GM21529 (cell line): ENCODE measurements around the gene TNIP2.
A peak's percentile ranks its signal among the peaks of the same experiment; 100 is the strongest.

Experiments used
- ATAC-seq: cut with Tn5 transposase; IDR thresholded peaks from one replicate; pipeline ENCODE4 v1.9.1; 2021; ENCODE audit not compliant: unreplicated experiment

Gene TNIP2

GRCh38 chr4:2725380-2725779, 30.8 kb downstream of the TNIP2 start:
- no peak for ATAC-seq

- no peak for ATAC-seq
These were observed 32.4 kb downstream of the TNIP2 start for GRCh38 chr4:2723751-2724150.

- no peak for ATAC-seq
These were observed 34.1 kb downstream of the TNIP2 start for GRCh38 chr4:2722033-2722432.

GRCh38 chr4:2721586-2721985, 34.5 kb downstream of the TNIP2 start:
- ATAC-seq: no peak

- ATAC-seq: no peak
These were observed 39.9 kb downstream of the TNIP2 start for GRCh38 chr4:2716236-2716635.

- no peak for ATAC-seq
These were observed 40.7 kb downstream of the TNIP2 start for GRCh38 chr4:2715426-2715825.

- ATAC-seq: no peak
These were observed 41.2 kb downstream of the TNIP2 start for GRCh38 chr4:2714918-2715317.

GRCh38 chr4:2714061-2714770, 41.9 kb downstream of the TNIP2 start:
- ATAC-seq: no peak

GRCh38 chr4:2713337-2713736, 42.8 kb downstream of the TNIP2 start:
- ATAC-seq: no peak

GRCh38 chr4:2712261-2712842, 43.8 kb downstream of the TNIP2 start:
- no peak for ATAC-seq

- ATAC-seq: no peak
These were observed 53.4 kb downstream of the TNIP2 start for GRCh38 chr4:2702770-2703169.

- ATAC-seq: no peak
These were observed 53.8 kb downstream of the TNIP2 start for GRCh38 chr4:2702361-2702760.

- ATAC-seq: no peak
These were observed 56.1 kb downstream of the TNIP2 start for GRCh38 chr4:2700031-2700430.

GRCh38 chr4:2699534-2699933, 56.6 kb downstream of the TNIP2 start:
- no peak for ATAC-seq

GRCh38 chr4:2698951-2699505, 57.1 kb downstream of the TNIP2 start:
- ATAC-seq: no peak

GRCh38 chr4:2698504-2698903, 57.6 kb downstream of the TNIP2 start:
- ATAC-seq: no peak

GRCh38 chr4:2697995-2698414, 58.1 kb downstream of the TNIP2 start:
- no peak for ATAC-seq

- ATAC-seq: peak; percentile 91
These were observed 59.7 kb downstream of the TNIP2 start for GRCh38 chr4:2696423-2696822.

- ATAC-seq: no peak
These were observed 60.6 kb downstream of the TNIP2 start for GRCh38 chr4:2695346-2696060.

GRCh38 chr4:2694691-2695090, 61.4 kb downstream of the TNIP2 start:
- no peak for ATAC-seq

GRCh38 chr4:2691952-2692435, 64.1 kb downstream of the TNIP2 start:
- ATAC-seq: no peak
